Effector memory CD8-positive, alpha-beta T cell (primary cell): ENCODE data around the gene NLRP3.
"Not testable (repeated sequence)": the region's sequence is repeated elsewhere in the genome, so short reads cannot be mapped to it uniquely, and the experiment has no call there.

Source experiments
- ATAC-seq: fragments of 150-1000 bp; cut with Tn5 transposase; replicated peaks from 2 replicates; pipeline ENCODE4 v1.10.0; 2021; ENCODE audit warnings: mild to moderate bottlenecking, moderate library complexity
- DNase-seq, 3 experiments: peaks; one replicate each; pipeline ENCODE4 v3.0.0; 2021
- H3K27ac Mint-ChIP-seq, 2 donors: one replicate each; pipeline ENCODE4 v1.8.0; 2022; ENCODE audit warnings: mild to moderate bottlenecking in 2 of 2, mixed read lengths in 2 of 2, moderate library complexity in 2 of 2
- H3K27me3 Mint-ChIP-seq, 2 donors: one replicate each; pipeline ENCODE4 v1.8.0; 2022; ENCODE audit warnings: mixed read lengths in 2 of 2
- H3K36me3 Mint-ChIP-seq: one replicate; pipeline ENCODE4 v1.8.0; 2022; ENCODE audit warnings: mild to moderate bottlenecking, moderate library complexity, mixed read lengths; ENCODE audit not compliant: insufficient read depth
- H3K4me1 Mint-ChIP-seq, 2 donors: one replicate each; pipeline ENCODE4 v1.8.0; 2022; ENCODE audit warnings: low read depth in 2 of 2, mixed read lengths in 2 of 2
- H3K4me3 Mint-ChIP-seq, 2 donors: one replicate each; pipeline ENCODE4 v1.8.0; 2022; ENCODE audit warnings: mild to moderate bottlenecking in 2 of 2, mixed read lengths in 2 of 2, moderate library complexity in 2 of 2
- H3K9me3 Mint-ChIP-seq, 2 donors: one replicate each; pipeline ENCODE4 v1.8.0; 2022; ENCODE audit warnings: mixed read lengths in 2 of 2

The NLRP3 gene

DNA sequence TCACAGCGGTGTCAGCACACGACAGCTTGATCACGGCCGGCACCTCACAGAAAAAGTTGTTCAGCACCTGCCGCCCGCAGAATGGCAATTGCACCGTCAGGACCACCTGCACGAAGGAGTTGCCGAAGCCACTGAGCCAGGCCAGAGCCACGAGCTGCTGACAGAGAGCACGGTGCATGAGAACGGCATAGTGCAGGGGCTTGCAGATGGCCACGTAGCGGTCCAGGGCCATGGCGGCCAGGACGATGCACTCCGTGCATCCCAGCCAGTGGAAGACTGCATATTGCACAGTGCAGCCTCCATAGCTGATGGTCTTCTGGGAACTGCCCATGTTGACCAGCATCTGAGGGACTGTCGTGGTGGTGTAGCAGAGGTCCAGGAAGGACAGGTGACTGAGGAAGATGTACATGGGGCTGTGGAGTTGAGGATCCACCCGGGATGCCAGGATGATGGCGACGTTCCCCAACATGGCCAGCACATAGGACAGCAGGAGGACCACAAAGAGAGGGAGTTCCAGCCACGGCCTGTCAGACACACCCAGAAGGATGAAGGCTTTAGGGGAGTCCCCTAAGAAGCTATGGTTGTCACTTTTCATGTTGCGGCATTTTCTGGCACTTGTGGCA is 35.5 kb downstream of the NLRP3 start:
- no peak overlapping the region for H3K27ac Mint-ChIP-seq
- H3K27me3 Mint-ChIP-seq = peaks cover 11 to 26% of the 10 kb centered on the region in 2 donors
- no peak overlapping the region for H3K4me3 Mint-ChIP-seq
- peaks cover 0 to 3% of the 10 kb centered on the region in 2 donors for H3K4me1 Mint-ChIP-seq
- no peak for DNase-seq
- H3K36me3 Mint-ChIP-seq = peaks cover 7% of the 10 kb centered on the region
- no peaks in the 10 kb centered on the region for H3K9me3 Mint-ChIP-seq
- no peak for ATAC-seq

DNA sequence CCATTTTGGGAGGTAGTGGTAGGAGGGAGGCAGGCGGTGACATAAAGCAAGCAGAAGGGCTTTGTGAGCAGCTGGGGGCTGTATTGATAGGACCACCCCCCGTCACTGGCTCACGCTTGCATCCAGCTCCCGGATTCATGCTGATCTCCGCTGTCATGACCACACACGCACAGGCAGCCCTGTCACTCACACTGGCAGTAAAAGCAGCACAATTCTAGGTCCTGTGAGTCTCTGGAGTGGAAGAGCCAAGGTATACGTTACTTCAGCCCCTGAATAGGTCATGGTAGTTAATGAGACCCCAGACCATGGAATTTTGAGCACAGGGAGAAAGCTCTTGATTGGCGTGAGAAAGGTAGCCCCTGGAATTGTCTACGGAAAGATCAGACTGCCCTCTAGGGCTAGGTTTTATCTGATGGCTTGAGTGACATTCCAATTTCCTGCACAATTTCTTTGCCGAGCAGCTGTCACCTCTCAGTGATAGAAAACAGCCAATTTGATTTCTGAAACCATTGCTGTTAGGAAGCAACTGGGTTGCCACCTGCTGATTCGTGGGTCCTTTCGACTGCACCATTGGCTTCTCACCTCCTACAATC is 36.6 kb downstream of the NLRP3 start:
- no peaks in the 10 kb centered on the region for H3K9me3 Mint-ChIP-seq

DNA sequence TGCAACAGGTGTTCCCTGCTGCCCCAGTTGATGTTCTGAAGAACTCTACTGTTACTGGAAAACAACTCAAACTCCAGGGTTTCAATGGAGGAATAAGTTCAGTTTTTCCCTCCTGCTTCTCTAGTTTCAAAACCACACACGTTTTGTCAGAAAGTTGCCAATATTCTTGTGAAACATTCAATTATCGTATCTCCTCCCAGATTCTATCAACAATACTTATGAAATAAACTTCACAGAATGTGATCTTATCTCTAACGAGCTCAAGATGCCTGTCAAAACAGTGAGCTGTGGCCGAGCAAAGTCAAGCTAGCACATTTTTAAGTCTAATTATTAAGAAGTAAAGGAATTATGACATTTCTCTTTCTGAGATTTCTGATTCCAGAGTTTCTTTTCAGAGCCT is 37.3 kb downstream of the NLRP3 start:
- peaks cover 0 to 9% of the 10 kb centered on the region in 2 donors for H3K4me1 Mint-ChIP-seq
- H3K27ac Mint-ChIP-seq = no peak overlapping the region
- no peaks in the 10 kb centered on the region for H3K36me3 Mint-ChIP-seq
- H3K9me3 Mint-ChIP-seq = no peaks in the 10 kb centered on the region
- DNase-seq (no peak), ATAC-seq (no peak)
- H3K4me3 Mint-ChIP-seq = no peak overlapping the region
- peaks cover 28 to 43% of the 10 kb centered on the region in 2 donors for H3K27me3 Mint-ChIP-seq

More for the DNA sequence above, 36.6 kb downstream of the NLRP3 start:
- Mint-ChIP-seq H3K36me3 (peaks cover 5% of the 10 kb centered on the region), H3K27ac (no peak overlapping the region), H3K4me1 (peaks cover 0 to 8% of the 10 kb centered on the region in 2 donors), H3K4me3 (no peak overlapping the region), H3K27me3 (peaks cover 21 to 36% of the 10 kb centered on the region in 2 donors)
- ATAC-seq (no peak), DNase-seq (no peak)

DNA sequence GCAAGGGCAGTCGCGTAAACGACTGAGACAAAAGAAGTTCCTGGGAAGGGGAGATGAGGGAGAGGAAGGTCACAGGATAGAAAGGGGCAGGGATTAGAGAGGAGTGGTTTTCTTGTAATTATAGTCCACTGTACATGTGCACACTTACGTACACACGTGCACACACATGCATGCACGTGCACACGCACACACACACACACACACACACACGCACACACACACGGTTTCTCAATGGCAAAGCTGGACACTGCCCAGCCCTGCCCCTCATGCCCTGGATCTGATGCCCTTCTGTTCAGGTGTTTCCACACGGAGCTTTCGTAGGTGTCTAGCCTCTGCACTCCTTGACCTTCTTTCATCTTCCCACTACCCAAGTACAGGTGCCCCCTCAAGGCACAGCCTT is 38.0 kb downstream of the NLRP3 start:
- DNase-seq = no peak
- H3K27ac Mint-ChIP-seq = no peak overlapping the region
- ATAC-seq = no peak
- no peaks in the 10 kb centered on the region for H3K9me3 Mint-ChIP-seq
- H3K36me3 Mint-ChIP-seq = no peaks in the 10 kb centered on the region
- H3K4me3 Mint-ChIP-seq = no peak overlapping the region
- H3K4me1 Mint-ChIP-seq = peaks cover 0 to 9% of the 10 kb centered on the region in 2 donors
- peaks cover 34 to 51% of the 10 kb centered on the region in 2 donors for H3K27me3 Mint-ChIP-seq

DNA sequence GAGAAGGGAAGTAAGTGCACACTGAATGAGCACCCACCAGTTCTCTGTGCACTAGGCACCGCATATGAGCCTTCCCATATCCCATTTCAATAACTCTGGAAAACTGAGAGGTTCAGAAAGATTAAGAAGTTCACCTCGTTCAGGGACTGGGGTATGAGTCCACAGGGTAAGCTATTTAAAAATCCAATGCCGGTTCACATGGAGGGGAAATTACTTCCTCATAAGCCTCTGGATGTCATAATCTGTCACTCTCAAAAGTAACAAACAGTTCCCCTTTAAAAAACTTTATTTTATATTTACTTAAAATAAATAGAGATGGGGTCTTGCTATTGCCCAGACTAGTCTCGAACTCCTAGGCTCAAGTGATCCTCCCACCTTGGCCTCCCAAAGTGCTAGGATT is 40.0 kb downstream of the NLRP3 start:
- ATAC-seq (no peak), DNase-seq (no peak)
- Mint-ChIP-seq H3K4me3 (no peak overlapping the region), H3K4me1 (peaks cover 0 to 9% of the 10 kb centered on the region in 2 donors), H3K27me3 (peaks cover 40 to 67% of the 10 kb centered on the region in 2 donors), H3K9me3 (no peaks in the 10 kb centered on the region), H3K36me3 (no peaks in the 10 kb centered on the region), H3K27ac (no peak overlapping the region)

DNA sequence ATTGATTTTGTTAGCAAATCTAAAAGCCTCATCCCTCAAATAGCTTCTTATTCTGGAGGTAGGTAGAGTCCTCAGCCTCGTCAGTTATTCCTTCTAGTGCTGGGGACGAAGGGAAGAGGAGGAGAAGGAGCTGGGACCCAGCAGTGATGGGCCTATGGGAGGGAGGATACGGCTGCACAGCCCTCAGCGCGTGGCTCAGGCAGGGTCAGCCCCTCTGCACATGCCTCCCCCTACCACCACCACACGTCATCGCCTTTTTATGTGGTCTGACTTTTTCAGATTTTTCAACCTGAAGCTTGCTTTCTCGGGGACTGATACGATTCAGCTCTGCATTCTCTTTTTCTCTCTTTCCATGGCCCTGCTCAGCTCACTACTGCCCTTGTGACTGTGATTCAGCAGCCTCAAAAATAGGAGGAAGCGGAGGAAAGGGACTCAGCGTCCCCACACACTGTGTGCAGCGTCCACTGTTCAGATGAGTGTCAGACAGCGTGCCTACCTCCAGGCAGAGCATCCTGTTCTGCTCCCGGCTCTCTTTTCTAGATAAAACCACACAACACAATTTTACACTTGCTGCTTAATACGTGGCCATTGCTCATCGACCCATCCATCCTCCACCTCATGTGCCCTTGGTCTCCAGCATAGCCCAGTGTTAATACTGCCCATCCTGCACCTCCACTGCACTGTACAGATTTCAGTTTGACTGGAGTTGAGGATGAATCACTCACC is 41.1 kb downstream of the NLRP3 start:
- H3K27ac Mint-ChIP-seq = no peak overlapping the region
- no peak for ATAC-seq
- H3K4me3 Mint-ChIP-seq = no peak overlapping the region

DNA sequence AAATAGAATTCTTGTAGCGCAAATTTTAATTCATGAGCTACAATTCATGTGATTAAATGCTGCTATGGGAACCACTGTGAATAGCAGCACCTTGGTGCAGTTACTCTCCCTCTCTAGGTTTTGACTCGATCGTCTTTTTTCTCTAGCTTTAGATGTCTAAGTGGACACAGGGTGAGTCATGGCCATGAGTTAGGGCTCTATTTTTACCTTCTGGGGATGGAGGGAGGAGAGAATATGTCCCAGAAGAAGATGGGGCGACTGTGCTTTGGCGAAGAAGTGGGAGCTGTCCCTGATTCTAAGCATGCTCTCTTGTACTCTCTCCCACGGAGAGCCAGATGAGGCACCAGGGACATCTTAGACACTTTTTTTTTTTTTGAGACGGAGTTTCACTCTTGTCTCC is 43.5 kb downstream of the NLRP3 start:
- peaks cover 35 to 59% of the 10 kb centered on the region in 2 donors for H3K27me3 Mint-ChIP-seq
- H3K9me3 Mint-ChIP-seq = no peaks in the 10 kb centered on the region
- DNase-seq = no peak
- H3K36me3 Mint-ChIP-seq = no peaks in the 10 kb centered on the region
- no peak overlapping the region for H3K27ac Mint-ChIP-seq
- H3K4me1 Mint-ChIP-seq = peaks cover 0 to 8% of the 10 kb centered on the region in 2 donors
- no peak for ATAC-seq
- H3K4me3 Mint-ChIP-seq = no peak overlapping the region

More for the DNA sequence above, 41.1 kb downstream of the NLRP3 start:
- Mint-ChIP-seq H3K9me3 (no peaks in the 10 kb centered on the region), H3K27me3 (peaks cover 40 to 67% of the 10 kb centered on the region in 2 donors), H3K4me1 (peaks cover 0 to 9% of the 10 kb centered on the region in 2 donors), H3K36me3 (no peaks in the 10 kb centered on the region)
- DNase-seq = no peak

DNA sequence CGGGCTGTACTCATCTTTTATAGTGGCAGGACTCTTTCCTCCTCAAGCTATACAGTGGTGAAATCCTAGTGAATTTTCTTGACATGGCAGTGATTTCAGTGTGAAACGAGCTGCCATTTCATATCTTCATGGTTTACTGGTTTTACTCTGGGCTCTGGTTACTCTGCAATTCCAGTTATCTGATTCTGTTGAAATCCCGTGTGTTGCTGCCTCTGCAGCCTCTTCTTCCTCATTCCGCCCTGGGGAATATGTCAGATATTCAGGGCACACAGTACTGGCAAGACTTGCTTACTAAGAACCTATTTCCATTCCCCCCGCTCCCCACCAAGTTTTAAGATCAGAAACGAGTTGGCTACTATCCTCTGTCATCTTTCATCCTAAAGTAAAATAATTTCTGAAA is 49.8 kb downstream of the NLRP3 start:
- ATAC-seq (no peak), DNase-seq (no peak)
- Mint-ChIP-seq H3K9me3 (no peaks in the 10 kb centered on the region), H3K4me1 (no peaks in the 10 kb centered on the region), H3K27me3 (peaks cover 8 to 21% of the 10 kb centered on the region in 2 donors), H3K4me3 (no peak overlapping the region), H3K36me3 (no peaks in the 10 kb centered on the region), H3K27ac (no peak overlapping the region)

DNA sequence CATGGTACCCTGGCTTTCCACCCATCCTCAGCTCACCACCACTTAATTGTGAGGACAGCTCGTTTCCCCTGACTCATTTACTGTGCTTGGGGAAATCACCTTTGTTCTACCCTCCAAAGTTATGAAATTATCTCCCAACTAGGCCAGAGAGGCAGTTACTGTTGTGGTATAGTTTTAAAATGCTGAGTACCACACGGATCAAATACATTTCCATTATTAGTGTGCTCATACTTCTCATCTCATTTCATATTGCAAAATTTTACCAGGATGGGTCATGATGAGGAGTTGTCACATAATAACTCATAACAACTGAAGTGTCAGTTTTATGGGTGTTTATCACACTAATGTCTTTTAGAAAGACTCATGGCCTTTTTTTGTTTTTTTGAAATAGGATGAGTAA is 51.2 kb downstream of the NLRP3 start:
- Mint-ChIP-seq H3K4me3 (no peak overlapping the region), H3K27me3 (peaks cover 8 to 21% of the 10 kb centered on the region in 2 donors), H3K9me3 (no peaks in the 10 kb centered on the region), H3K36me3 (no peaks in the 10 kb centered on the region), H3K27ac (no peak overlapping the region), H3K4me1 (no peaks in the 10 kb centered on the region)
- DNase-seq (no peak), ATAC-seq (no peak)

DNA sequence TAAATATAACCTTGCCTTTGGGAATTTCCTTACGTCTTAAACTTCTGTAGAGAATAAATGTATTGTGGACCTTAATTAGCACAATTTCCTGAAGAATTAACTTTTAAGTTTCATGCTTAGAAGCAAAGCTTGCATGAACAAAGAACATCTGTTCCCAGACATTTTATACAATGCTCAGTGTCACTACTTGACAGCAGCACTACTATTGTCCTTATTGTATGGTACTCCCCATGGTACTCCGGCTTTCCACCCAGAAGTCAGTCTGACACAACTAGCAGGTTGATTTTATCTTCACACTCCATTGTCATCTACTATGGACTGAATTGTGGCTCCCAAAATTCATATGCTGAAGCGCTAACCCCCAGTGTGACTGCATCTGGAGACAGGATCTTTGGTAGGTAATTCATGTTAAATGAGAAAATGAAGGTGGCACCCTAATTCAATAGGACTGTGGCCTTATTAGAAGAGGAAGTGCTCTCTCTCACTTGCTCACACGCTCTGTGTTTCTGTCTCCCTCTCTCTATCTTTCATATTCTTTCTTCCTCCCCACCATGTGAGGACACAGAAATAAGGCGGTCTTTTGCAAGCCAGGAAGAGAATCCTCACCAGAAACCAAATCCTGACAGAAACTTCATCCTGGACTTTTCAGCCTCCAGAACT is 52.6 kb downstream of the NLRP3 start:
- no peak for ATAC-seq
- no peak overlapping the region for H3K27ac Mint-ChIP-seq

DNA sequence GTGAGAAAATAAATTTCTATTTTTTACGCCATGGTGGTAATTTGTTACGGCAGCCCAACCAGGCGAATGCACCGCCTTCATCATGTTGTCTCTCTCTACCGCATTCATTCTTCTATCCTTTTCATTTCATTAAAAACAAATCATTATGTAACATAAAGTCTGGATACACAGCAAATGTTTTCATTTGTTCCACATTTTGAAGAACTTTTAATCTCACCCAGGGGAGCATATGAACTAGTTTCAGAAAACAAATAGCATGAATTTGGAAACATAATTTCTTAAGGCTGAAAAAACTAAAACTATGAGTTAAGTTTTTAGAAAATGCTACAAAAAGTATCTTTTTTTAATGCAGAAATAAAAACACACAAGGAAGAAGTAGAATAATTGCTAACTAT is 53.2 kb downstream of the NLRP3 start:
- Mint-ChIP-seq H3K36me3 (no peaks in the 10 kb centered on the region), H3K27ac (no peak overlapping the region), H3K4me3 (no peak overlapping the region), H3K4me1 (no peaks in the 10 kb centered on the region), H3K27me3 (peaks cover 8 to 21% of the 10 kb centered on the region in 2 donors), H3K9me3 (no peaks in the 10 kb centered on the region)
- DNase-seq (no peak), ATAC-seq (no peak)

More for the DNA sequence above, 52.6 kb downstream of the NLRP3 start:
- DNase-seq = no peak
- Mint-ChIP-seq H3K27me3 (peaks cover 8 to 21% of the 10 kb centered on the region in 2 donors), H3K4me1 (no peaks in the 10 kb centered on the region), H3K4me3 (no peak overlapping the region), H3K36me3 (no peaks in the 10 kb centered on the region), H3K9me3 (no peaks in the 10 kb centered on the region)

DNA sequence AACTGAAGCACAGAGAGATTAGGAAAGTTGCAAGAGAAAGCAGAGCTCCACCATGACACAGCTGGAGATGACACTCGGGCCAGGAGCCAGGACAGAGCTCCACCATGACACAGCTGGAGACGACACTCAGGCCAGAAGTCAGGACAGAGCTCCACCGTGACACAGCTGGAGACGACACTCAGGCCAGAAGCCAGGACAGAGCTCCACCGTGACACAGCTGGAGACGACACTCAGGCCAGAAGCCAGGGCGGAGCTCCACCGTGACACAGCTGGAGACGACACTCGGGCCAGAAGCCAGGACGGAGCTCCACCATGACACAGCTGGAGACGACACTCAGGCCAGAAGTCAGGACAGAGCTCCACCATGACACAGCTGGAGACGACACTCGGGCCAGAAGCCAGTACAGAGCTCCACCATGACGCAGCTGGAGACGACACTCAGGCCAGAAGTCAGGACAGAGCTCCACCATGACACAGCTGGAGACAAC is 55.0 kb downstream of the NLRP3 start:
- not testable (repeated sequence) for H3K9me3 Mint-ChIP-seq, ATAC-seq, DNase-seq, H3K4me1 Mint-ChIP-seq, H3K36me3 Mint-ChIP-seq, H3K4me3 Mint-ChIP-seq, H3K27ac Mint-ChIP-seq
- peaks cover 8 to 17% of the 10 kb centered on the region in 2 donors for H3K27me3 Mint-ChIP-seq

DNA sequence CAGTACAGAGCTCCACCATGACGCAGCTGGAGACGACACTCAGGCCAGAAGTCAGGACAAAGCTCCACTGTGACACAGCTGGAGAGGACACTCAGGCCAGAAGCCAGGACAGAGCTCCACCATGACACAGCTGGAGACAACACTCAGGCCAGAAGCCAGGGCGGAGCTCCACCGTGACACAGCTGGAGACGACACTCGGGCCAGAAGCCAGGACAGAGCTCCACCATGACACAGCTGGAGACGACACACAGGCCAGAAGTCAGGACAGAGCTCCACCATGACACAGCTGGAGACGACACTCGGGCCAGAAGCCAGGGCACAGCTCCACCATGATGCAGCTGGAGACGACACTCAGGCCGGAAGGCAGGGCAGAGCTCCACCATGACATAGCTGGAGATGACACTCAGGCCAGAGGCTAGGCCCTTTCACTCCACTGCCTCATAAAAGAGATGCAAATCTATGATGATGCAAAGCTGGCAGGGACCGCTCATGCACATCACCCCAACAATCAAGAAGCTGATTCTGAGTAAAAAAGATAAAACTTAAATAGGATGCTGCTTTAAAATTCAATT is 55.6 kb downstream of the NLRP3 start:
- H3K9me3 Mint-ChIP-seq = no peaks in the 10 kb centered on the region
- no peak overlapping the region for H3K27ac Mint-ChIP-seq
- ATAC-seq (no peak), DNase-seq (no peak)
- peaks cover 8 to 11% of the 10 kb centered on the region in 2 donors for H3K27me3 Mint-ChIP-seq
- H3K4me1 Mint-ChIP-seq = no peaks in the 10 kb centered on the region
- no peaks in the 10 kb centered on the region for H3K36me3 Mint-ChIP-seq
- no peak overlapping the region for H3K4me3 Mint-ChIP-seq
